GM12878 (cell line): ENCODE measurements around the gene YY1.
"Not testable (repeated sequence)": the region's sequence is repeated elsewhere in the genome, so short reads cannot be mapped to it uniquely, and the experiment has no call there.

Source experiments
- CBX3 ChIP-seq: fragments of 200-600 bp; sonication (generic); IDR thresholded peaks from 2 replicates; pipeline ENCODE4 v1.6.1; 2016; ENCODE audit warnings: low read depth, borderline replicate concordance
- CTCF ChIP-seq, 3 experiments: IDR thresholded peaks in 2 of 3; conservative IDR thresholded peaks in 1 of 3; 2 replicates each; pipeline ENCODE4 v1.5.1; 2011; ENCODE audit warnings: low read depth in 3 of 3, low read length in 3 of 3, mild to moderate bottlenecking in 3 of 3, control low read depth in 2 of 3, moderate library complexity in 2 of 3, inconsistent platforms in 1 of 3, mixed read lengths in 1 of 3; ENCODE audit not compliant: control insufficient read depth in 2 of 3, insufficient read depth in 1 of 3; ENCODE audit errors: extremely low read depth in 1 of 3
- EZH2 ChIP-seq: IDR thresholded peaks from 2 replicates; pipeline ENCODE4 v1.6.1; 2012; ENCODE audit warnings: low read depth, mild to moderate bottlenecking, control low read depth, inconsistent platforms, low read length, borderline replicate concordance; ENCODE audit not compliant: control insufficient read depth
- JUNB ChIP-seq: IDR thresholded peaks from 2 replicates; pipeline ENCODE4 v1.6.1; 2016; ENCODE audit warnings: antibody characterized with exemption, mild to moderate bottlenecking
- TBL1XR1 ChIP-seq: IDR thresholded peaks from 2 replicates; pipeline ENCODE4 v1.6.1; 2012; ENCODE audit warnings: low read depth, low read length, improper control_type of control experiment

- TF ChIP-seq CTCF (IDR thresholded peaks at IDR 0.05 in 2 of 3, conservative IDR thresholded peaks at IDR 0.05 in 1 of 3; ENCODE audit: control insufficient read depth in 2 of 3, extremely low read depth in 1 of 3, insufficient read depth in 1 of 3, low read depth in 3 of 3, low read length in 3 of 3); EZH2; CBX3; TBL1XR1; JUNB: not testable (repeated sequence)
These were observed 2.6 kb upstream of the YY1 start for GRCh38 chr14:100236271-100236818.
